ENCODE measurements around the gene HOXB6. TPM values are rescaled to one million over a fixed set of nuclear protein-coding genes. Genes with fewer than 3 reads are reported as not detected.

Gene HOXB6
- total and polyA plus RNA-seq, 4 donors = 0.17 to 1.1 (median 0.46) TPM

DNA sequence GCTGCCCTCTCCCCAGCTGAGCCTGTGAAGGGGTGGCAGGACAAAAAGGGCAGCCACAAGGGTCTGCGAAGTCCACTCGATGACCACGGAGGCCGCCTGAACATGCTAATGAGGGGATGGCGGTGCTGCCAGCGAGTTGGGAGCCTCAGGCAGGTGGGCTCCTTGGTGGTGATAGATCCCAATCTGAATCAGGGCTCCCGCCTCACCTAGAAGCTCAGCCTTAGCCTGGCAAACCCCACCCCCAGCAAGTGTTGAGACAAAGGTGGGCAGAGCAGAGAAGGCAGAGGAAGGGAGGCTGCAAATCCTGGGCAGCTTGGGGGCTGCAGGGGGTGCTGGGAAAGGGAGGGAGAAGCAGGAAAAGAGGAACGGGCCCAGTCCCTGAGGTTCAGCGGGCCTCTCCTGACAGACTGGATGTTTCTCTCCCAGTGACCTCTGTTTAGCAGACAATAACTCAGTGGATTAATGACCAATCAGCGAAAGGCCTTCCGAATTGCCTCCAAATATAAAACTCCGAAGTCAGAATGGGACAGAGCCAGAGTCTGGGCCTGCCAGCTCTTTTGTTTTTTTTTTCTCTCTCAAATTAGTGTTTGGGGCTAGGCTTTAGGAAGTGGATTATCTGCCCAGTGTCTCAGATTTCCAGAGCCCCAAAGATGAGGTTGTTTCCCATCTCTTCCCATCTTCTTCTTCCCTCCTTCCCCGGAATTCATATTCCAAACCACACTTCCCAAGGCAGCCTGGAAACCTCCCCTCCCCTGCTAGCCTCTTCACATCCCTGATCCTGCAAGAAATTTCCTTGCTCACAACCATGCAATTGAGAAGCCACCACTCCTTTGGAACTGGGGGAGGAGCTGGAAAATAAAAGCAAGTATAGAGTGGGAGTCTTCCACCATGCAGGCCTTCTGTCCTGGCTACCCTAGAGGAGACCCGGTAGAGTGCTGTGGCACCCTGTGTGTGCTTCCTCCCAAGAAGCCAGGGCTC, 44.7 kb downstream of the HOXB6 start:
- DNase-seq (ENCODE audit: low spot score) = no peak
- Histone ChIP-seq H3K27me3 (ENCODE audit: control insufficient read depth in 4 of 4, insufficient read depth in 4 of 4, low read length in 3 of 4) (peaks cover 3 to 11% (median 5%) of the 10 kb centered on the region in 4 donors), H3K36me3 (ENCODE audit: control insufficient read depth in 4 of 4, insufficient read depth in 3 of 4, low read depth in 1 of 4, low read length in 3 of 4) (no peaks in the 10 kb centered on the region), H3K27ac (ENCODE audit: low read depth in 1 of 2, low read length in 2 of 2) (peak overlapping the region; percentile 6 to 7), H3K4me1 (ENCODE audit: control insufficient read depth in 4 of 4, insufficient read depth in 4 of 4, low read length in 3 of 4) (peaks cover 0 to 2% (median 0%) of the 10 kb centered on the region in 4 donors), H3K9me3 (ENCODE audit: control insufficient read depth in 4 of 4, low read length in 3 of 4) (no peaks in the 10 kb centered on the region), H3K4me3 (ENCODE audit: low read depth in 1 of 3, low read length in 3 of 3) (no peak overlapping the region), H3K9ac (ENCODE audit: low read depth in 1 of 2, low read length in 2 of 2) (no peak overlapping the region)
- peak; percentile 19 for TF ChIP-seq NR2F2 (IDR thresholded peaks at IDR 0.05)
- TF ChIP-seq, protein P1, sequence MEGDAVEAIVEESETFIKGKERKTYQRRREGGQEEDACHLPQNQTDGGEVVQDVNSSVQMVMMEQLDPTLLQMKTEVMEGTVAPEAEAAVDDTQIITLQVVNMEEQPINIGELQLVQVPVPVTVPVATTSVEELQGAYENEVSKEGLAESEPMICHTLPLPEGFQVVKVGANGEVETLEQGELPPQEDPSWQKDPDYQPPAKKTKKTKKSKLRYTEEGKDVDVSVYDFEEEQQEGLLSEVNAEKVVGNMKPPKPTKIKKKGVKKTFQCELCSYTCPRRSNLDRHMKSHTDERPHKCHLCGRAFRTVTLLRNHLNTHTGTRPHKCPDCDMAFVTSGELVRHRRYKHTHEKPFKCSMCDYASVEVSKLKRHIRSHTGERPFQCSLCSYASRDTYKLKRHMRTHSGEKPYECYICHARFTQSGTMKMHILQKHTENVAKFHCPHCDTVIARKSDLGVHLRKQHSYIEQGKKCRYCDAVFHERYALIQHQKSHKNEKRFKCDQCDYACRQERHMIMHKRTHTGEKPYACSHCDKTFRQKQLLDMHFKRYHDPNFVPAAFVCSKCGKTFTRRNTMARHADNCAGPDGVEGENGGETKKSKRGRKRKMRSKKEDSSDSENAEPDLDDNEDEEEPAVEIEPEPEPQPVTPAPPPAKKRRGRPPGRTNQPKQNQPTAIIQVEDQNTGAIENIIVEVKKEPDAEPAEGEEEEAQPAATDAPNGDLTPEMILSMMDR (IDR thresholded peaks at IDR 0.05; ENCODE audit: low read depth, low read length, missing input control) = no peak
- 36% methylated on average over 14 of the region's 14 CpGs for WGBS

DNA sequence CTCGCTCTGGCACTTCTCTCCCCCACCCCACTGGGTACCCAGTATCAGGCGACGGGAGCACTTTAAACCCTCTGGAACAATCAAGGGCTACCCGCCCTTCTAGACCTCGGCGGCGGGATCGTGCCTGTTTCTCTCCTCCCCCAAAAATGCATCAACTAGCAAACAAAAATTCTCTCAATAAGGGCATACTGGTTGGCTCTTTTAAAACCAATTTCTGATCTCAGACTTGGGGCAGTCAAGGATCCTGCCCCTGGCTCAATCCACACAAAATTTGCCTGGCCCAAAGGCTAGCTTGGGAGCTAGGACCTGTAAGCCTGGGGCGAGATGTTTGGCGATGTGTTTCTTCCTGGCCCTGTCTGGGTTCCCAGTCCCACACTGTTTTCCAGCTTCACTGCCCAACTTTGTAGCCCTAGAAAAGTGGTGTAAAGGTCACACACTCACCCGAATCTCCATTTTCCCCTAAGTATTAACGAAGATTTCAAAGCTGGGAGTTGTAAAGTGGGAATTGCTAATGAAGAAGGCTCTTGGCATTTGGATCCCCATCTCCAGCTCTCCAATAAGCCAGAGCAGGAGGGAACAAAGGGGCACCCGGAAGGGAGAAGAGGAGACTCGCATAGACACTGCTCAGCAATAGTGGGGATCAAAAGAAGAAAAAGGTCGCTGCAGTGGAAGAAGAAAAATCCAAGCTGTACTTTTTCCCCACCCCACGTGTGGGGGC, 45.5 kb downstream of the HOXB6 start:
- no peak overlapping the region for H3K4me3 ChIP-seq (ENCODE audit: low read depth in 1 of 3, low read length in 3 of 3)
- H3K27ac ChIP-seq (ENCODE audit: low read depth in 1 of 2, low read length in 2 of 2) = peak overlapping the region; percentile 6 to 18
- H3K4me1 ChIP-seq (ENCODE audit: control insufficient read depth in 4 of 4, insufficient read depth in 4 of 4, low read length in 3 of 4) = no peaks in the 10 kb centered on the region
- TF ChIP-seq, protein P2, sequence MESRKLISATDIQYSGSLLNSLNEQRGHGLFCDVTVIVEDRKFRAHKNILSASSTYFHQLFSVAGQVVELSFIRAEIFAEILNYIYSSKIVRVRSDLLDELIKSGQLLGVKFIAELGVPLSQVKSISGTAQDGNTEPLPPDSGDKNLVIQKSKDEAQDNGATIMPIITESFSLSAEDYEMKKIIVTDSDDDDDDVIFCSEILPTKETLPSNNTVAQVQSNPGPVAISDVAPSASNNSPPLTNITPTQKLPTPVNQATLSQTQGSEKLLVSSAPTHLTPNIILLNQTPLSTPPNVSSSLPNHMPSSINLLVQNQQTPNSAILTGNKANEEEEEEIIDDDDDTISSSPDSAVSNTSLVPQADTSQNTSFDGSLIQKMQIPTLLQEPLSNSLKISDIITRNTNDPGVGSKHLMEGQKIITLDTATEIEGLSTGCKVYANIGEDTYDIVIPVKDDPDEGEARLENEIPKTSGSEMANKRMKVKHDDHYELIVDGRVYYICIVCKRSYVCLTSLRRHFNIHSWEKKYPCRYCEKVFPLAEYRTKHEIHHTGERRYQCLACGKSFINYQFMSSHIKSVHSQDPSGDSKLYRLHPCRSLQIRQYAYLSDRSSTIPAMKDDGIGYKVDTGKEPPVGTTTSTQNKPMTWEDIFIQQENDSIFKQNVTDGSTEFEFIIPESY (IDR thresholded peaks at IDR 0.05) = no peak
- no peak for TF ChIP-seq SP1 (IDR thresholded peaks at IDR 0.05)
- TF ChIP-seq, protein P1 (IDR thresholded peaks at IDR 0.05; ENCODE audit: low read depth, low read length, missing input control) = no peak
- TF ChIP-seq, protein P3, sequence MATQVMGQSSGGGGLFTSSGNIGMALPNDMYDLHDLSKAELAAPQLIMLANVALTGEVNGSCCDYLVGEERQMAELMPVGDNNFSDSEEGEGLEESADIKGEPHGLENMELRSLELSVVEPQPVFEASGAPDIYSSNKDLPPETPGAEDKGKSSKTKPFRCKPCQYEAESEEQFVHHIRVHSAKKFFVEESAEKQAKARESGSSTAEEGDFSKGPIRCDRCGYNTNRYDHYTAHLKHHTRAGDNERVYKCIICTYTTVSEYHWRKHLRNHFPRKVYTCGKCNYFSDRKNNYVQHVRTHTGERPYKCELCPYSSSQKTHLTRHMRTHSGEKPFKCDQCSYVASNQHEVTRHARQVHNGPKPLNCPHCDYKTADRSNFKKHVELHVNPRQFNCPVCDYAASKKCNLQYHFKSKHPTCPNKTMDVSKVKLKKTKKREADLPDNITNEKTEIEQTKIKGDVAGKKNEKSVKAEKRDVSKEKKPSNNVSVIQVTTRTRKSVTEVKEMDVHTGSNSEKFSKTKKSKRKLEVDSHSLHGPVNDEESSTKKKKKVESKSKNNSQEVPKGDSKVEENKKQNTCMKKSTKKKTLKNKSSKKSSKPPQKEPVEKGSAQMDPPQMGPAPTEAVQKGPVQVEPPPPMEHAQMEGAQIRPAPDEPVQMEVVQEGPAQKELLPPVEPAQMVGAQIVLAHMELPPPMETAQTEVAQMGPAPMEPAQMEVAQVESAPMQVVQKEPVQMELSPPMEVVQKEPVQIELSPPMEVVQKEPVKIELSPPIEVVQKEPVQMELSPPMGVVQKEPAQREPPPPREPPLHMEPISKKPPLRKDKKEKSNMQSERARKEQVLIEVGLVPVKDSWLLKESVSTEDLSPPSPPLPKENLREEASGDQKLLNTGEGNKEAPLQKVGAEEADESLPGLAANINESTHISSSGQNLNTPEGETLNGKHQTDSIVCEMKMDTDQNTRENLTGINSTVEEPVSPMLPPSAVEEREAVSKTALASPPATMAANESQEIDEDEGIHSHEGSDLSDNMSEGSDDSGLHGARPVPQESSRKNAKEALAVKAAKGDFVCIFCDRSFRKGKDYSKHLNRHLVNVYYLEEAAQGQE (IDR thresholded peaks at IDR 0.05) = no peak
- 29% methylated on average over 16 of the region's 16 CpGs for WGBS
- no peak for DNase-seq (ENCODE audit: low spot score)
- H3K36me3 ChIP-seq (ENCODE audit: control insufficient read depth in 4 of 4, insufficient read depth in 3 of 4, low read depth in 1 of 4, low read length in 3 of 4) = no peaks in the 10 kb centered on the region
- H3K9ac ChIP-seq (ENCODE audit: low read depth in 1 of 2, low read length in 2 of 2) = no peak overlapping the region
- H3K9me3 ChIP-seq (ENCODE audit: control insufficient read depth in 4 of 4, low read length in 3 of 4) = no peaks in the 10 kb centered on the region
- peaks cover 3 to 11% (median 3%) of the 10 kb centered on the region in 4 donors for H3K27me3 ChIP-seq (ENCODE audit: control insufficient read depth in 4 of 4, insufficient read depth in 4 of 4, low read length in 3 of 4)
